Gastroesophageal sphincter (tissue), 3 donors: ENCODE results near the gene CSNK1D.

Source experiments
- CTCF ChIP-seq, 4 experiments: fragments of 200-600 bp in 2 of 4; fragments of 450-650 bp in 2 of 4; sonication (generic) in 1 of 4; IDR thresholded peaks; one replicate each; pipeline ENCODE4 v1.5.1; 2017 to 2019; ENCODE audit warnings: antibody characterized with exemption in 4 of 4, mild to moderate bottlenecking in 2 of 4, moderate library complexity in 2 of 4
- EP300 ChIP-seq: sonication (generic); formaldehyde crosslinking; IDR thresholded peaks from one replicate; pipeline ENCODE4 v1.6.1; 2017; ENCODE audit warnings: antibody characterized with exemption, mild to moderate bottlenecking
- POLR2A ChIP-seq, 2 donors: fragments of 450-650 bp; IDR thresholded peaks; one replicate each; pipeline ENCODE4 v1.6.1; 2017; ENCODE audit warnings: antibody characterized with exemption in 2 of 2, mild to moderate bottlenecking in 2 of 2, moderate library complexity in 1 of 2
- POLR2AphosphoS5 ChIP-seq: sonication (generic); formaldehyde crosslinking; IDR thresholded peaks from one replicate; pipeline ENCODE4 v1.6.1; 2017; ENCODE audit warnings: antibody characterized with exemption

GRCh38 chr17:82305727-82306300 lies 32.3 kb upstream of the CSNK1D start:
- TF ChIP-seq CTCF (IDR thresholded peaks at IDR 0.05) (no peak), POLR2AphosphoS5 (no peak), POLR2A (IDR thresholded peaks at IDR 0.05) (no peak), EP300 (no peak)
